GM19463 (cell line): ENCODE measurements around the gene ZNF26.
"Not testable (repeated sequence)": the region's sequence is repeated elsewhere in the genome, so short reads cannot be mapped to it uniquely, and the experiment has no call there.

ENCODE experiments used
- ATAC-seq: cut with Tn5 transposase; IDR thresholded peaks from one replicate; pipeline ENCODE4 v1.9.1; 2021; ENCODE audit warnings: mild to moderate bottlenecking, moderate library complexity; ENCODE audit not compliant: unreplicated experiment

The ZNF26 gene, protein sequence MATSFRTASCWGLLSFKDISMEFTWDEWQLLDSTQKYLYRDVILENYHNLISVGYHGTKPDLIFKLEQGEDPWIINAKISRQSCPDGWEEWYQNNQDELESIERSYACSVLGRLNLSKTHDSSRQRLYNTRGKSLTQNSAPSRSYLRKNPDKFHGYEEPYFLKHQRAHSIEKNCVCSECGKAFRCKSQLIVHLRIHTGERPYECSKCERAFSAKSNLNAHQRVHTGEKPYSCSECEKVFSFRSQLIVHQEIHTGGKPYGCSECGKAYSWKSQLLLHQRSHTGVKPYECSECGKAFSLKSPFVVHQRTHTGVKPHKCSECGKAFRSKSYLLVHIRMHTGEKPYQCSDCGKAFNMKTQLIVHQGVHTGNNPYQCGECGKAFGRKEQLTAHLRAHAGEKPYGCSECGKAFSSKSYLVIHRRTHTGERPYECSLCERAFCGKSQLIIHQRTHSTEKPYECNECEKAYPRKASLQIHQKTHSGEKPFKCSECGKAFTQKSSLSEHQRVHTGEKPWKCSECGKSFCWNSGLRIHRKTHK

GRCh38 chr12:132986001-132986884, at the start of gene ZNF26:
Gene ZNF26 (plus strand): TSS chr12:132986367. CDS start chr12:132986841, 474 bp downstream.
- ATAC-seq, result peak; percentile 97

DNA sequence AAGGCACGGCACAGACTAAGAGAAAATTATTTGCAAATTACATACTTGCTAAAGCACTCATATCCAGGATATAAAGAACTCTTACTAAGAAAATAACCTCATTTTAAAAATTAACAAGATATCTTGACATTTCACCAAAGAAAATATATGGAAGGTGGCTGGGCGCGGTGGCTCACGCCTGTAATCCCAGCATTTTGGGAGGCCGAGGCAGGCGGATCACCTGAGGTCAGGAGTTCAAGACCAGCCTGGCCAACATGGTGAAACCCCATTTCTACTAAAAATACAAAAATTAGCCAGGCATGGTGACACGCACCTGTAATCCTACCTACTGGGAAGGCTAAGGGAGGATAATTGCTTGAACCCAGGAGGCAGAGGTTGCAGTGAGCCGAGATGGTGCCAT, 49.2 kb upstream of the ZNF26 start:
- ATAC-seq, result not testable (repeated sequence)

GRCh38 chr12:132937476-132937875, 48.7 kb upstream of the ZNF26 start:
- ATAC-seq, result no peak

GRCh38 chr12:132938807-132939206, 47.4 kb upstream of the ZNF26 start:
- ATAC-seq, result not testable (repeated sequence)

GRCh38 chr12:132940071-132940719, 46.0 kb upstream of the ZNF26 start:
- ATAC-seq, result no peak

GRCh38 chr12:132941336-132941954, 44.7 kb upstream of the ZNF26 start:
- ATAC-seq, result no peak

DNA sequence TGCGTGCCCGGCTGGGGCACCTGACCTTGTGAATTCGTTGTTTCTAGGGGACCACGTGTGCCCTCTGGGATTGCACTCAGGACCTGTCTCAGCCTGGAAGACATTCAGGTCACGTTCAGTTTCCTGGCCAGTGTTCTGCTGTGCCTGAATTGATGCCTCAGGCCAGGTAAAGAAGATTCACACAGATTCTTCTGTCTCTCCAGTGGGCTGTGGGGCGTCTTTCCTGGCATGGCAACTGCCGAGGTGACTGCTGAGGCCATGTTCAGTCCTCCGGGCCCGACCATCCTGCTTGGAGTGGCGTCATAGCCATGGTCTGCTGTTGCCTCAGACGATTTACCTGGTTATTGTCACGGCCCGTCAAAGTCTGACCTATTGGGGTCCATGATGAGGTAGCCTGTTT, 43.6 kb upstream of the ZNF26 start:
- no peak for ATAC-seq

- no peak for ATAC-seq
These were observed 40.4 kb upstream of the ZNF26 start for GRCh38 chr12:132945806-132946205.

DNA sequence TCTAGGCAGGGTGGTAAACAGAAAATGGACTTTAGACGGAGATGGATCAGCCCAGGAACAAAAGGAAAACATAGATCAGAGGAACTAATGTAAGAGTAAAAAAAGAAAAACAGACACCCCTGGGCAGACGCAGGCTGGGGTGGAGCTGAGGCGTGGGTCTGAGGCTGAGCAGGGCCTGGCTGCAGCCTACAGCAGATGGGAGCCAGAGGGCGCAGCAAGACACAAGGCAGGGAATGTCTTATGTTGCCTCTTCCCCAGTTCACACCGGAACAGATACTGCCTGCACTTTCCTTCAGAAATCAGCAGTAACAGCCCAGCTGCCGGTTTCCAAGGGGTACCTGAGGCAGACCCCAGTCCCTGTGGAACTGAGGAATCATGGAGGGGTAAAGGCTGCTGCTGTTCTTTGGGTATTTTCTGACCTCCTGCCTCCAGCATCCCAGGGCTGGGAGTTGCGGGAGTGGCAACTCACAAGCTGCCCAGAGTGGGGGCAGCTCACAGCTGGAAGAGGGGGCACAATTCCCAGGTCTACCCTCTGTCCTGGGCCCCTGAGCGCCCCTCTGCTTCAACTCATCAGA, 39.8 kb upstream of the ZNF26 start:
- no peak for ATAC-seq

- ATAC-seq, result no peak
These were observed 37.8 kb upstream of the ZNF26 start for GRCh38 chr12:132948146-132949066.

DNA sequence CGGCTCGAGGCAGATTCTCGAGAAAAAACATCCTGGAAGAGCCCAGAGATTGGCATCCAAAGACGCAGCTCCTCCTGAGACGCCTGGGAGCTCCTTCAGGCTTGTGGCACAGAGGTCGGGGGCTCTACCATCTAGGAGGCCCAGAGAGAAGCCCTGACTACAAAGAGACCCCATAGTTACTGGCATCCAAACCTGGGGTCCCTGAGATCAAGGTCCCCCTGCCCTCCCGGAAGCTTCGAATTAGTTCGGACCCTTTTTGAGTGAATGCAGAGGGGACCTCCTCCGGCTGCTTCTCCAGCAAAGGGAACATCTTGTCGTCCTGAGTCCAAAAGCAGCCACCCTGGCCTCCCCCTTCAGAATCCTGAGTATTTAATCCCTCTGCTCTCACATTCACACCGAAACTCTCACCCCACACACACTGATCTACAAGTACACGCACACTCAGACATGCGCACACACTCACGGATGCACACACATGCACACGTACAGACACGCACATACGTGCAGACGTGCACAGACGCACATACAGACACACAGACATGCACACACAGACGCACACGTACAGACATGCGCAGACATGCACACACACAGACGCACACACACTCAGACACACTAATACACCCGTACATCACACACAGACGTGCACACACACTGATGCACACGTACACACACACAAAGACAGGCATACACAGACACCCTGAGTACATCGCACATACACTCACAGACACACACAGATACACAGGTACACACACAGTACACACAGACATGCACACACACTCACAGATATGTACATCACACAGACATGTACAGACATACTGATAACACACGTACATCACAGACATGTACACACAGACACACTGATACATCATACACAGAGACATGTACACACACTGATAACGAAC, 36.0 kb upstream of the ZNF26 start:
- ATAC-seq, result no peak

DNA sequence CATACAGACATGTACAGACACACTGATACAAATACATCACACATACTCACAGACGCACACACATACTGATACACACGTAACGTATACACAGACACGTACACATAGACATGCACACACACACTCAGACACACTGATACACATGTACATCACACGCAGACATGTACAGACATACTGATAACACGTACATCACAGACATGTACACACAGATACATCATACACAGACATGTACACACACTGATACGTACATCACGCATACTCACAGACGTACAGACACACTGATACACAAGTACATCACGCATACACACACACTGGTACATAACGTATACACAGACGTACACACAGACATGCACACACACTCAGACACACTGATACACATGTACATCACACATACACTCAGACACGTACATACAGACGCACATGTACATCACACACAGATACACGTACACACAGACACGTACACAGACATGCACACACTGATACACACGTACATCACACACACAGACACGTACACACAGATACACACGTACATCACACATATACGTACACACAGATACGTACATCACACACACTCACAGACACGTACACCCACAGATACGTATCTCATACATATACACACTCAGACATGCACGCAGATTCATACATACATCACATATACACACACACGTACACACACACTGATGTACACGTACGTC, 35.2 kb upstream of the ZNF26 start:
- no peak for ATAC-seq

- no peak for ATAC-seq
These were observed 34.5 kb upstream of the ZNF26 start for GRCh38 chr12:132951649-132952048.

- ATAC-seq, result no peak
These were observed 33.6 kb upstream of the ZNF26 start for GRCh38 chr12:132952371-132953162.

DNA sequence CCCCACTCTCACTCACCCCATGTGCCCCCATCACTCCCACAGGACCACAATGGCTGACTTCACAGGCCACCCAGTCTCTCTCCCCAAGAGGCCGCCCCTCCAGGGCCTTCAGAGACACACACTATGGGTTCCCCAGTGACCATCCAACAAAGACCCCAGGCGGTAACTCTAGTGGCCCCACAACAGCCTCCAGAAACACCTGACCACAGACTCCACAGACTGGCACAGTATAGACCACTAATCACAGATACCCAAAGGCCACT, 33.1 kb upstream of the ZNF26 start:
- no peak for ATAC-seq

DNA sequence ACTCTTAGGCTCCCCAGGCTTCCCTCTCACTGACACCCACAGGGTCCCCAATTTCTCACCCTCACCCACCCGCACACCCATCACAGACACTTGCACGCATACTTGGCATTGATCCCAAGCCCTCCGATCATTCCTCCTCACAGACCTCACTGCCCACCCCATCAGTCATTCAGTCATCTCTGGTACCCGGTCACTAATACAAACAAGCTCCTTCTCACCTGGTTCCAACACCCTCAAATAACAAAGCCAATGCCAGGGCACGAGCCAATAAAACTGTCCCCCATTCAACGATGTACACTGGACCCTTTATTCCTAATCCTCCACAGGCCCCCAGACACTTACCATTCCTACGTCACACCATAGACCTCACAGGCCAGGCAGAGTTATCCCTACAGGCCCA, 32.4 kb upstream of the ZNF26 start:
- ATAC-seq, result no peak

- no peak for ATAC-seq
These were observed 31.6 kb upstream of the ZNF26 start for GRCh38 chr12:132954471-132955048.
